K562 (cell line): ENCODE measurements around the gene HOXB6. TPM values are rescaled to one million over a fixed set of nuclear protein-coding genes. Genes with fewer than 3 reads are reported as not detected.

Experiments
- CSDE1 ChIP-seq, 2 experiments: fragments of 450-650 bp; IDR thresholded peaks; 2 replicates each; pipeline ENCODE4 v1.6.1; 2016; ENCODE audit warnings: mild to moderate bottlenecking in 1 of 2
- HOXB6 ChIP-seq: fragments of 250-450 bp; sonication (Bioruptor Pico); IDR thresholded peaks from 2 replicates; pipeline ENCODE4 v1.5.1; 2022; ENCODE audit warnings: mild to moderate bottlenecking, borderline replicate concordance
- IFI16 ChIP-seq: fragments of 250-450 bp; sonication (Bioruptor Pico); IDR thresholded peaks from 2 replicates; pipeline ENCODE4 v2.1.2; 2022; ENCODE audit warnings: mild to moderate bottlenecking, inconsistent platforms
- JUNB ChIP-seq: fragments of 450-650 bp; formaldehyde crosslinking; conservative IDR thresholded peaks from 2 replicates; pipeline ENCODE4 v1.4.0; 2020; ENCODE audit warnings: mild to moderate bottlenecking
- MCM2 ChIP-seq: fragments of 450-650 bp; IDR thresholded peaks from 2 replicates; pipeline ENCODE4 v1.6.1; 2017; ENCODE audit warnings: low read depth, mild to moderate bottlenecking
- POLR2A ChIP-seq: fragments of 450-650 bp; conservative IDR thresholded peaks from 2 replicates; pipeline ENCODE4 v1.6.1; 2016
- SAFB ChIP-seq: fragments of 200-400 bp; formaldehyde crosslinking; IDR thresholded peaks from 2 replicates; pipeline ENCODE4 v1.6.1; 2017; ENCODE audit warnings: low read depth, low read length, borderline replicate concordance
- SNRNP70 ChIP-seq: fragments of 200-400 bp; formaldehyde crosslinking; optimal IDR thresholded peaks from 2 replicates; pipeline ENCODE3; 2017; ENCODE audit warnings: low read depth, low read length
- ZKSCAN3 ChIP-seq: fragments of 250-450 bp; sonication (Bioruptor Pico); IDR thresholded peaks from 2 replicates; pipeline ENCODE4 v1.4.0; 2020
- ZKSCAN8 ChIP-seq: fragments of 200-800 bp; sonication (Bioruptor generic); IDR thresholded peaks from 2 replicates; pipeline ENCODE4 v1.6.1; 2016; ENCODE audit warnings: missing genetic modification characterization, missing compliant biosample characterization
- ZNF318 ChIP-seq, 2 experiments: fragments of 450-650 bp; IDR thresholded peaks; 2 replicates each; pipeline ENCODE4 v1.6.1; 2016; ENCODE audit warnings: mild to moderate bottlenecking in 2 of 2, borderline replicate concordance in 1 of 2, low read depth in 1 of 2, moderate library complexity in 1 of 2
- ZNF347 ChIP-seq: fragments of 450-650 bp; formaldehyde crosslinking; IDR thresholded peaks from 2 replicates; pipeline ENCODE4 v1.4.0; 2020; ENCODE audit warnings: low read depth, mild to moderate bottlenecking, moderate library complexity
- ZNF592 ChIP-seq: fragments of 450-650 bp; IDR thresholded peaks from 2 replicates; pipeline ENCODE4 v1.6.1; 2017; ENCODE audit warnings: antibody characterized with exemption, mild to moderate bottlenecking
- polyA plus RNA-seq, 8 experiments: library from polyadenylated mRNA; depleted of rRNA in 4 of 8; stranded (reverse) in 5 of 8; unstranded in 3 of 8; fragments of >200 nt; fragmentation: Nextera tagmentation in 2 of 8; fragmentation: Illumina TruSeq in 1 of 8; extraction: Ambion mirVana in 2 of 8; extraction: Trizol in 1 of 8; gene quantifications; 2 replicates each; pipeline versions ENCODE4 v1.2.1 to v1.2.3, GENCODE V29; 2011 to 2014; ENCODE audit warnings: inconsistent platforms in 1 of 8, missing spikeins in 1 of 8
- total RNA-seq, 7 experiments: library from RNA; depleted of rRNA in 6 of 7; stranded (reverse); fragments of >200 nt in 6 of 7; fragmentation: Illumina TruSeq in 2 of 7; extraction: Trizol in 2 of 7; gene quantifications; 2 replicates each; pipeline versions ENCODE4 v1.2.1 to v1.2.3, GENCODE V29; 2011 to 2021; ENCODE audit warnings: low replicate concordance in 1 of 7
- TF ChIP-seq, protein P1 (sequence below): fragments of 250-450 bp; sonication (Bioruptor Pico); IDR thresholded peaks from 2 replicates; pipeline ENCODE4 v1.8.0; 2022; ENCODE audit warnings: moderate library complexity, mild to moderate bottlenecking, inconsistent platforms
- TF ChIP-seq, protein P2 (sequence below): sonication (generic); formaldehyde crosslinking; IDR thresholded peaks from 2 replicates; pipeline ENCODE4 v1.8.0; 2022; ENCODE audit warnings: missing genetic modification reagents, mild to moderate bottlenecking, moderate library complexity, borderline replicate concordance

Gene HOXB6
- total and polyA plus RNA-seq, 9 of the 15 experiments (the other 6 are each of a cell fraction or from before 2014, with no cell fraction given): 1.2 to 14.8 (median 4.9) TPM

DNA sequence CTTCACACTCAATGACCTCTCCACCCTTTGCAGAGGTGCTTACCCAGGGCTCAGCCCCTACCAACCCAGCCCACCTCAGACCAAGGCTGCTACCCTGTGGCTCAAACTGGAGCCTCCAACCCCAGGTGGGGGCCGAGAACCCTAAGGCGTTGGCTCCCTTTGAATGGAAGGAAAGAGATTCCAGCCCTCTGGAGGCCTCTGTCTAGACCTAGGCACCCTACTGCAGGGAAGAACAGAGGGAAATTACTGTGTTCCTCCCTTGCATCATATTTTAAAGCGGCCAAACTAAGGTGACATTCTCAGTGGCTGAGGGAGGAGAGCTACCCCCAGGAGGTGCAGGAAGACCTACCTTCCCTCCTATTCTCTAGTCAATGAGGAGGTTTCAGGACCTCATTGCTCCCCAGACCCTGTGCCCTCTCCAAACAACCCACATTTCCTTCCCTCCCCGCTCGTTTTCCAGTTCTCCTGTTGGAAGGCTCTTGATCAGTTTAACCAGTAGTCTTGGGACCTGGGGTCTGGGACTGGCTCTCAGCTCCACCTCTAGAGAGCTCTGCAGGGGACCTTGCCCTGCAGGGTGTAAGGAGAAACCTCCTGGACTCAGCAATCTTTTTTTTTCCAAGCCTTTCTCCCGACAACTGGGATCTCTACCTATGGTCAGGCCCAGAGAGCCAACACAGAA lies 15.8 kb upstream of the HOXB6 start (continued):
- TF ChIP-seq, protein P1, sequence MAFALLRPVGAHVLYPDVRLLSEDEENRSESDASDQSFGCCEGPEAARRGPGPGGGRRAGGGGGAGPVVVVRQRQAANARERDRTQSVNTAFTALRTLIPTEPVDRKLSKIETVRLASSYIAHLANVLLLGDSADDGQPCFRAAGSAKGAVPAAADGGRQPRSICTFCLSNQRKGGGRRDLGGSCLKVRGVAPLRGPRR (CRISPR knock-in tag): no peak
- TF ChIP-seq ZNF592 (no peak), ZNF318 (IDR thresholded peaks at IDR 0.05; ENCODE audit: borderline replicate concordance in 1 of 2, low read depth in 1 of 2) (no peak), CSDE1 (IDR thresholded peaks at IDR 0.05) (no peak), SNRNP70 (no peak), POLR2A (peak; percentile 61), ZKSCAN3 (CRISPR knock-in tag) (no peak), HOXB6 (no peak), ZNF347 (no peak), IFI16 (CRISPR knock-in tag) (no peak), JUNB (CRISPR knock-in tag) (no peak), ZKSCAN8 (CRISPR knock-in tag) (no peak), MCM2 (no peak), SAFB (no peak)
- TF ChIP-seq, protein P2, sequence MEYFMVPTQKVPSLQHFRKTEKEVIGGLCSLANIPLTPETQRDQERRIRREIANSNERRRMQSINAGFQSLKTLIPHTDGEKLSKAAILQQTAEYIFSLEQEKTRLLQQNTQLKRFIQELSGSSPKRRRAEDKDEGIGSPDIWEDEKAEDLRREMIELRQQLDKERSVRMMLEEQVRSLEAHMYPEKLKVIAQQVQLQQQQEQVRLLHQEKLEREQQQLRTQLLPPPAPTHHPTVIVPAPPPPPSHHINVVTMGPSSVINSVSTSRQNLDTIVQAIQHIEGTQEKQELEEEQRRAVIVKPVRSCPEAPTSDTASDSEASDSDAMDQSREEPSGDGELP (CRISPR knock-in tag): 0 out of 2 replicates have a peak, but pooled peaks have one; percentile 30
